ENCODE data around the gene EVL.

Gene EVL

DNA sequence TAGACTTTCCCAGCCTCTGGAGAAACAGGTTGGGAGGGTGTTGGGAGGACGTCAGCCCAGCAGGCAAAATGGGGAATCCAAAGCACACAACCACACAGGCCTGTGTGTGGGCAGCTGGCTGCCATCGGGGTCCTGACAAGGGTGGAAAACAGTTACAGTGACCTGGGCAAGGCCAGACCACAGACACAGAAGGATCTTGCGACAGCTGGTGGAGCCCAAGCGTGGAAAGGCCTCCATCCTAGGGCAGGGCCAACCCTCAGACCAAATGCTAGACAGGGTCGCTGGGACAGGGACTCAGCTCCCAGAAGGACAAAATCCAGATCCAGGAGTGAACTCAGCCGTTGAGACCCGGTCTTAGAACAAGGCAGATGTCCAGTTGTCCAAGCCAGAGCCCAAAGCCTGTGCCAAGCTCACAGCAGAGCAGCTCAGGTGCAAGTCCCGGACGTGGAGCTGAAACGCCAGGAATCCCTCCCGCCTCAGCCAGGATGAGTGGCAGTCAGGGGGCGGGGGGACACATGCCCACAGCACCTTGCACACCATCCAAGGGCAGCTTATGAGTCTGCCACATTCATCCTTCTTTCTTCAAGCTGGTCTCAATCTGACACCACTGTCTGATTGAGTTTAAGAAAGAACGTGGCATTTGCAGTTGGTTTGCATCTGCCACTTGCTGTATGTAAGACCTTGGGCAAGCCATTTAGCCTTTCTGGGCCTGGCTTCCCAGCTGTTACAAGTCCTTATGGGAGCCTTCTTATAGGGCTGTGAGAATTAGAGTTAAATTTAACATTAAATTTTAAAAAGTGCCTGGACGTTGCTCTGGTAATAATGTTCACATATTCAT lies 56.6 kb downstream of the EVL start:
- Histone ChIP-seq H3K9ac (ENCODE audit: low read depth, low read length, poor library complexity, severe bottlenecking) (no peak overlapping the region), H3K4me3 (ENCODE audit: low read length, poor library complexity, severe bottlenecking) (no peak overlapping the region), H3K4me1 (ENCODE audit: insufficient read depth, low read length, poor library complexity, severe bottlenecking) (no peaks in the 10 kb centered on the region), H3K36me3 (ENCODE audit: insufficient read depth, low read length) (peaks cover 98% of the 10 kb centered on the region; the same call in 1 of the 2 replicates), H3K79me2 (ENCODE audit: insufficient read depth, low read length) (no peaks in the 10 kb centered on the region), H3K4me2 (ENCODE audit: low read depth, low read length, poor library complexity, severe bottlenecking) (no peak overlapping the region), H2AFZ (ENCODE audit: low read length) (no peak overlapping the region), H3F3A (ENCODE audit: low read depth) (no peaks in the 10 kb centered on the region), H4K20me1 (ENCODE audit: insufficient read depth, low read length, poor library complexity, severe bottlenecking) (no peaks in the 10 kb centered on the region), H3K27me3 (ENCODE audit: insufficient read depth, low read length, poor library complexity, severe bottlenecking) (no peaks in the 10 kb centered on the region), H3K9me2 (replicated peaks; ENCODE audit: low read depth, low read length) (no peaks in the 10 kb centered on the region), H3K9me3 (ENCODE audit: insufficient read depth, low read depth, low read length) (no peaks in the 10 kb centered on the region)
- TF ChIP-seq, protein P1, sequence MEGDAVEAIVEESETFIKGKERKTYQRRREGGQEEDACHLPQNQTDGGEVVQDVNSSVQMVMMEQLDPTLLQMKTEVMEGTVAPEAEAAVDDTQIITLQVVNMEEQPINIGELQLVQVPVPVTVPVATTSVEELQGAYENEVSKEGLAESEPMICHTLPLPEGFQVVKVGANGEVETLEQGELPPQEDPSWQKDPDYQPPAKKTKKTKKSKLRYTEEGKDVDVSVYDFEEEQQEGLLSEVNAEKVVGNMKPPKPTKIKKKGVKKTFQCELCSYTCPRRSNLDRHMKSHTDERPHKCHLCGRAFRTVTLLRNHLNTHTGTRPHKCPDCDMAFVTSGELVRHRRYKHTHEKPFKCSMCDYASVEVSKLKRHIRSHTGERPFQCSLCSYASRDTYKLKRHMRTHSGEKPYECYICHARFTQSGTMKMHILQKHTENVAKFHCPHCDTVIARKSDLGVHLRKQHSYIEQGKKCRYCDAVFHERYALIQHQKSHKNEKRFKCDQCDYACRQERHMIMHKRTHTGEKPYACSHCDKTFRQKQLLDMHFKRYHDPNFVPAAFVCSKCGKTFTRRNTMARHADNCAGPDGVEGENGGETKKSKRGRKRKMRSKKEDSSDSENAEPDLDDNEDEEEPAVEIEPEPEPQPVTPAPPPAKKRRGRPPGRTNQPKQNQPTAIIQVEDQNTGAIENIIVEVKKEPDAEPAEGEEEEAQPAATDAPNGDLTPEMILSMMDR (conservative IDR thresholded peaks at IDR 0.05; ENCODE audit: low read length), result no peak
- no peak for TF ChIP-seq EZH2phosphoT487 (IDR thresholded peaks at IDR 0.05; ENCODE audit: borderline replicate concordance)

DNA sequence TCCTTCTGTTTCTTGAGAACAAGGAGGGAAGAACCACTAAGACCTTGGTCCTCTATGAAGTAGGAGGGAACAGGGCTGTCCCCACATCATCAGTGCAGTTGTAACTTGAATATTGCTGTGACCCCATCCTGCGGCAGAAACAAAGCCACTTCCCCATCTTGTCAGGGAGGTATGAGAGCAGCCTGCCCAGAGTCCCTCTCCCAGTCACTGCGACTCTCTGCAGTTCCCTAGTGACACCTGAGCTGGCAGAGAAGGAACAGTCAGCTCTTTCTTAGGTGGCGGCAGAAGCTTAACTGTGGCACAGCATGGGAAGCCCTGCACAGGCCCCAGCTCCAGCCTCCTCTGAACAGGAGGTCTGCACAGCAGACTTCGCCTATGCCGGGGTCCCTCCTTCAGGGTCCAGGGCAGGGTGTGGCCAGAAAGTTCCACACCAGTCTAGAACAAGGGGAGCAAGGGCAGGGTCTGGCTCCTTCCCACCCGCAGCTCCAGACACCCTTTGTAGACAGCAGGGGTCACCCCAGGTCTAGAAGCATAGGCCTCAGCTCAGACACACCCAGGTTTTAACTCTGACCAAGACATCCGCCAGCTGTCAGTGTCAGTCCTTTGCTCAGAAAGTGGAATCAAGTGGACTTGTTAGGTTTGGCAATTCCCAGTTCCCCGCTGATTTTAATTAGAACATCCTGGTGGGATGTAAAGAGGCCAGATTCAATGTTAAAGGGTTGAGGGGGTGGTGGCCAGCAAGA lies 57.4 kb downstream of the EVL start:
- Histone ChIP-seq H2AFZ (ENCODE audit: low read length) (no peak overlapping the region), H3K27me3 (ENCODE audit: insufficient read depth, low read length, poor library complexity, severe bottlenecking) (no peaks in the 10 kb centered on the region), H3K4me1 (ENCODE audit: insufficient read depth, low read length, poor library complexity, severe bottlenecking) (no peaks in the 10 kb centered on the region), H3K9me3 (ENCODE audit: insufficient read depth, low read depth, low read length) (no peaks in the 10 kb centered on the region), H3F3A (ENCODE audit: low read depth) (no peaks in the 10 kb centered on the region), H3K4me3 (ENCODE audit: low read length, poor library complexity, severe bottlenecking) (no peak overlapping the region), H3K9me2 (replicated peaks; ENCODE audit: low read depth, low read length) (no peaks in the 10 kb centered on the region), H4K20me1 (ENCODE audit: insufficient read depth, low read length, poor library complexity, severe bottlenecking) (no peaks in the 10 kb centered on the region), H3K79me2 (ENCODE audit: insufficient read depth, low read length) (no peaks in the 10 kb centered on the region), H3K9ac (ENCODE audit: low read depth, low read length, poor library complexity, severe bottlenecking) (no peak overlapping the region), H3K36me3 (ENCODE audit: insufficient read depth, low read length) (peaks cover 98% of the 10 kb centered on the region; the same call in 1 of the 2 replicates), H3K4me2 (ENCODE audit: low read depth, low read length, poor library complexity, severe bottlenecking) (no peak overlapping the region)
- TF ChIP-seq EZH2phosphoT487 (IDR thresholded peaks at IDR 0.05; ENCODE audit: borderline replicate concordance), result no peak
- TF ChIP-seq, protein P1 (conservative IDR thresholded peaks at IDR 0.05; ENCODE audit: low read length), result no peak

DNA sequence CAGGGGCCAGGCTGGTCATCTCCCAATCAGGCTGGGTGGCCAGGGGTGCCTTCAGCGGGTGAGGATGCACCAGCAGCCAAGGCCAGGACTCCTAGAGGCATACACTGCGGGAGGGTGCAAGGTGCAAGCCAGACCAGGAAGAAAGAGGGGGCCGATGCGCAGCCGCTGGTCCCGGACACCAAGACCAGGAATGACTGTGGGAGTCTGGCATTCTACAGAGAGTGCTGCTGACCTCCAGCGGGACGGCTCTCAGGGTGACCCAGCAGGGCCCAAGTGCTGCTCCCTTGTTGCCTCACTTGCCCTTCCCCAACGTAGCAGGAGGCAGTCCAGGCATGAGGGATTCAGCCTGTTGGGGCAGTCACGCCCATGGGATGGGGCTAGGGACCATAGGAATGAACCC lies 58.4 kb downstream of the EVL start:
- no peaks in the 10 kb centered on the region for H3K27me3 ChIP-seq (ENCODE audit: insufficient read depth, low read length, poor library complexity, severe bottlenecking)
- no peaks in the 10 kb centered on the region for H3K9me2 ChIP-seq (replicated peaks; ENCODE audit: low read depth, low read length)
- peaks cover 93% of the 10 kb centered on the region; the same call in 1 of the 2 replicates for H3K36me3 ChIP-seq (ENCODE audit: insufficient read depth, low read length)
- H3K4me2 ChIP-seq (ENCODE audit: low read depth, low read length, poor library complexity, severe bottlenecking), result no peak overlapping the region
- no peak overlapping the region for H3K4me3 ChIP-seq (ENCODE audit: low read length, poor library complexity, severe bottlenecking)
- H3K9ac ChIP-seq (ENCODE audit: low read depth, low read length, poor library complexity, severe bottlenecking), result no peak overlapping the region
- H3K9me3 ChIP-seq (ENCODE audit: insufficient read depth, low read depth, low read length), result no peaks in the 10 kb centered on the region
- no peaks in the 10 kb centered on the region for H4K20me1 ChIP-seq (ENCODE audit: insufficient read depth, low read length, poor library complexity, severe bottlenecking)
- H3K79me2 ChIP-seq (ENCODE audit: insufficient read depth, low read length), result no peaks in the 10 kb centered on the region
- TF ChIP-seq, protein P1 (conservative IDR thresholded peaks at IDR 0.05; ENCODE audit: low read length), result no peak
- no peaks in the 10 kb centered on the region for H3F3A ChIP-seq (ENCODE audit: low read depth)
- no peak overlapping the region for H2AFZ ChIP-seq (ENCODE audit: low read length)
- H3K4me1 ChIP-seq (ENCODE audit: insufficient read depth, low read length, poor library complexity, severe bottlenecking), result no peaks in the 10 kb centered on the region

Measured in Loucy (cell line).